GM12874 (cell line): ENCODE results near the gene GC.

Experiments used
- TF ChIP-seq, protein P1 (sequence below): IDR thresholded peaks from 2 replicates; pipeline ENCODE4 v1.5.1; 2011; ENCODE audit warnings: low read depth, mild to moderate bottlenecking, control low read depth, low read length, moderate library complexity; ENCODE audit not compliant: insufficient read depth

The GC gene

GRCh38 chr4:71814433-71814832 is 30.6 kb upstream of the GC start:
- TF ChIP-seq, protein P1, sequence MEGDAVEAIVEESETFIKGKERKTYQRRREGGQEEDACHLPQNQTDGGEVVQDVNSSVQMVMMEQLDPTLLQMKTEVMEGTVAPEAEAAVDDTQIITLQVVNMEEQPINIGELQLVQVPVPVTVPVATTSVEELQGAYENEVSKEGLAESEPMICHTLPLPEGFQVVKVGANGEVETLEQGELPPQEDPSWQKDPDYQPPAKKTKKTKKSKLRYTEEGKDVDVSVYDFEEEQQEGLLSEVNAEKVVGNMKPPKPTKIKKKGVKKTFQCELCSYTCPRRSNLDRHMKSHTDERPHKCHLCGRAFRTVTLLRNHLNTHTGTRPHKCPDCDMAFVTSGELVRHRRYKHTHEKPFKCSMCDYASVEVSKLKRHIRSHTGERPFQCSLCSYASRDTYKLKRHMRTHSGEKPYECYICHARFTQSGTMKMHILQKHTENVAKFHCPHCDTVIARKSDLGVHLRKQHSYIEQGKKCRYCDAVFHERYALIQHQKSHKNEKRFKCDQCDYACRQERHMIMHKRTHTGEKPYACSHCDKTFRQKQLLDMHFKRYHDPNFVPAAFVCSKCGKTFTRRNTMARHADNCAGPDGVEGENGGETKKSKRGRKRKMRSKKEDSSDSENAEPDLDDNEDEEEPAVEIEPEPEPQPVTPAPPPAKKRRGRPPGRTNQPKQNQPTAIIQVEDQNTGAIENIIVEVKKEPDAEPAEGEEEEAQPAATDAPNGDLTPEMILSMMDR: no peak

DNA sequence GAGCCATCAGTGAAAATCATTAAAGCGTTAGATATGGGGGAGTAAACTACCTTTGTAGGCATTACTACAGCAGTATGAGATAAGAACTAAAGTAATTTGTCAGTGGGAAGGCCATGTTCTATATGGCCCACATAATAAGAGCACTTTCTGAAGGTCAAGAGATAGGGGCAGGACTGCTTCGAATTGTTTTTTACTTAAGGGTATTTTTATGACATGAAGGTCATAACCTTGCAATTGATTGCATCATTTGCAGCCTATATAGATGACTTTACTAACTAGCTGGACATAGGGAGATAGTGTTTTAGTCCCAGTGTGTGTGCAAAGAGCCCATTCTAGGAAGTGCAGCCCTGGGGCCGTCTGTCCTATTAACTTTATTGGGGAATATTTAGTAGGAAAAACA is 23.6 kb upstream of the GC start:
- TF ChIP-seq, protein P1: no peak

- TF ChIP-seq, protein P1: no peak
Measured at GRCh38 chr4:71785959-71786358, 2.1 kb upstream of the GC start.

GRCh38 chr4:71784569-71785197 is 804 bp upstream of the GC start:
- TF ChIP-seq, protein P1: no peak

- TF ChIP-seq, protein P1: no peak
Measured at GRCh38 chr4:71777891-71778290, 6.0 kb downstream of the GC start.

DNA sequence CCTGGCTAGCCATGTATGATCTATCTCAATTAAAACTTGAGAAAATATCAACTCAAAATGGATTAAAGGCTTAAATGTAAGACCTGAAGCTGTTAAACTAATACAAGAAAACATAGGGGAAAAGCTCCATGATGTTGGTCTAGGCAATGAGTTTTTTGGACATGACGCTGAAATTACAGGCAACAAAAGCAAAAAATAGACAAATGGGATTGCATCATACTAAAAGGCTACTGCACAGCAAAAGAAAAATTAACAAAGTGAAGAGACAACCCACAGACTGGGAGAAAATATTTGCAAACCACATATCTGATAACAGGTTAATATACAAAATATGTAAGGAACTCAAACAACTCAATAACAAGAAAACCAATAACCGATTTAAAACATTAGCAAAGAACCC is 8.4 kb downstream of the GC start:
- TF ChIP-seq, protein P1: no peak

DNA sequence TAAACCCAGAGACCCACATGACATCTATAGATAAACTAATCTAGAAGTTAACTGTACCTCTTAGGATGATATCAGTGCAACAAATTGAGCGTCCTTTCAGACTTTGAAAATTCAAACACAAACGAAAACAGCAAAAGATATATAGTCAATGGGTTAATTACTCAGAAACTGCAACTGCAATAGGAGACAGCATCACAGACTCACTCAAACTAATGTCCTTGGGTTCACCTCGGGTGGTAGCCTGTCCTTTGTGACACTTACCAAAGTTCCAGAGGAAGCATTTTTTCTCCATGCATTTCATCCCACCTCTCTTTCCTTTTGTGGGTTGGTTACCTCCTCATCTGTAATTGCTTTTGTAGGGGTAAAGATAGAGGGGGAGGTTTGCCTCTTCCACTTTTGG is 9.7 kb downstream of the GC start:
- TF ChIP-seq, protein P1: no peak
